Islet of Langerhans (tissue), 1 donor: ENCODE measurements around the gene C11orf16.

Experiments used
- FAIRE-seq: peaks from one replicate; lab custom pipeline; 2011; peaks lifted over from hg19 to GRCh38; lab: Jason Lieb, UNC

C11orf16 gene, protein sequence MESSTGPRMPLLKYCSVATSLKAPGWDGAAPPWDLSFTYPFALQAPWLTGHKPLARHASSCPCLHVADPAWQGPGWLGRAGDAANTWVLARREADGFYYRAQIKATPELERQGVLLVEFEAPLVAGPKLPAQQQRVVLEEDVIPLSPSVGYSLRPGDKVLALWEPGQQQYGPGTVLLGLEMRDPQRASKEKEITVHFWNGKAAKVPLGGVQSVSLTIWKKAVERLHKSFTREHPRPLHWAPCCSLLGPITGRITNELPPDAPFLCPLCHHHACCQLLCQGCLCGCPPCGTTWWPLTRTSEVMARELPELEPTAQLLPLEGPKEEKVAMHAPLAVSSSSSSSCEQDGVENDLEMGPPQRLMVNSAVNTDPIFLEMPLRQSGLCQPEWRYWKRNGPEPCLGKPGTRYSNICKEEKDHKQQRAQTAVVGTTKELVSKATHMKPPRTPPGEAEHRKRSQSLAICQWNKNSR

DNA sequence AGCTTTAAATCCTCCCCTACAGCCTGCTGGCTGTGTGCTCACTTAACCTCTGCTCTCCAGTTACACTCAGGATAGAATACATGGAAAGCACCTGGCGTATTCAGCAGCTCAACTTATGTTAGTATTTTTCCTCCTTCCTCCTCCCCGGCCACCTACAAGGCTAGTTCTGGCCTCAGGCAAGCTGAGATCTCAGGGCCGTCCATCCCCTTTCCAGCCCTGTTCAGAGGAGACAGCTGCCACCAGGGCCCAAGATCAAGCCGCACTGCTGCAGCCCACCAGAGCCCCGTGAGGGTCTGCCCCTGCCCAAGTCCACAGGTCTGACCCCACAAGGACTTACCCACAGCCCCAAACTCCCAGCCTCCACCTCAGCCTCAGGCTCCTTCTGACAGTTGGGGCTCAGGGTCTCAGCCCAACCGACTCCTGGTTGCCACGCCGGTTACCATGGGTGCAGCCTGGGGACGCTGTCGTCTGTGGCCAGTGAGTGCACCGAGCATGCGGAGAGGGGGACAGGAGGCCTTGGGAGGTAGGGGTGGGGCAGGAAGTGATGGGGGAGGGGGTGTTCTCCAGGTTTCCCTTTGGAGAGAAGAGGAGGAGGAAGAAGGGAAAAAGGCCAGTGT, at the start of gene C11orf16:
C11orf16 (minus strand) TSS at position 384 of the 617 bp plus-strand sequence. CDS start 639 bp downstream, outside the sequence.
- no peak for FAIRE-seq

DNA sequence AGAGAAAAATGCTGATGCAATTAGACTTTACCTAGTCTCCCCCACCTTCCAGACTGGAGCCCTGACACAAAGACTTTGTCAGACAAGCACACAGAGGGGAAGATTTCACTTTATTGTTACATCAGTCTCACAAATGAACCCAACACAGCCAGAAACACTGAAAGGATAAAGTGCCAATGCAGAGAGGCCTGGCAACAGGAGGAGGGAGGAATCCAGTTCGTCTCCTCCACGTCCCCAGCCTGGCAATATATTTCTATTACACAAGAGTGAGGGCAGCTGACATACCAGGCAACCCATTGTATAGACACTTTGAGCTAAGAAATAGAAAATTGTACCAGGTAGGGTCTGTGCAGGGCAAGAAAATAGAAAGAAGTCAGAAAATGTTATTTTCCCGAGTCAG, 47.7 kb upstream of the C11orf16 start:
- FAIRE-seq, result no peak

DNA sequence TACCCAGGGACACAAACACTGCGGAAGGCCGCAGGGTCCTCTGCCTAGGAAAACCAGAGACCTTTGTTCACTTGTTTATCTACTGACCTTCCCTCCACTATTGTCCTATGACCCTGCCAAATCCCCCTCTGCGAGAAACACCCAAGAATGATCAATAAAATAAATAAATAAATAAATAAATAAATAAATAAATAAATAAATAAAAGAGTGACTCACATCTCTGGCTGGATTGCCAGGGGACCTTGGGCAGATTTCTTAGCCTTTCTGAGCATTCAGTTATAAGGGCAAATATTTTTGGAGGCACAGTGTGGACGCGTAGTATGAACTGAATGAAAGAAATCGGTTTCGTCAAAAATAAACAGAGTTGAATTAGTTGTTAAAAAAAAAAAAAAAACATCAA, 46.6 kb upstream of the C11orf16 start:
- peak; percentile 66 for FAIRE-seq

GRCh38 chr11:8973121-8973520, 40.4 kb upstream of the C11orf16 start:
- no peak for FAIRE-seq

DNA sequence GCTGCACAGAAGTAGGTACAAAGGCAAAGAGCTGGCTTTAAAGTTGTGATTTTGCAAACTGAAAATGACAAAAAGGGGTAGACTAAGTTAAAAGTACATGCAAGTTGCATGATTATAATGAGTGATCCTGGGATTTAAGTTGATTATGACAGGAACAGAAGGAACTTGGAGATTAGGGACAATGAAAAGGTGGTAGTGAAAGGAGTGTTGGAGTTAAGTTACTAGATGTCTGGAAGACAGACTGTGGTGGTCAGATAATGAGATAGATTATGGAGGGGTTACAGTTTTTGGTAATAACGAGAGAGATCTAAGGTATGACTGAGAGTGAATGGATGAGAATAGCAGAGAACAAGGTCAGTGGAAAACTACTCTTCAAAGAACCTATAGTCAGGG, 39.2 kb upstream of the C11orf16 start:
- FAIRE-seq, result no peak

- FAIRE-seq, result no peak
Observed at GRCh38 chr11:8971196-8971923, 38.6 kb upstream of the C11orf16 start.

GRCh38 chr11:8967184-8967583, 34.4 kb upstream of the C11orf16 start:
- FAIRE-seq, result no peak

GRCh38 chr11:8964324-8965320, 31.9 kb upstream of the C11orf16 start, which contains the start of gene TMEM9B:
Gene TMEM9B (minus strand): TSS chr11:8964442. CDS start chr11:8964313, 129 bp downstream.
- FAIRE-seq, result no peak

DNA sequence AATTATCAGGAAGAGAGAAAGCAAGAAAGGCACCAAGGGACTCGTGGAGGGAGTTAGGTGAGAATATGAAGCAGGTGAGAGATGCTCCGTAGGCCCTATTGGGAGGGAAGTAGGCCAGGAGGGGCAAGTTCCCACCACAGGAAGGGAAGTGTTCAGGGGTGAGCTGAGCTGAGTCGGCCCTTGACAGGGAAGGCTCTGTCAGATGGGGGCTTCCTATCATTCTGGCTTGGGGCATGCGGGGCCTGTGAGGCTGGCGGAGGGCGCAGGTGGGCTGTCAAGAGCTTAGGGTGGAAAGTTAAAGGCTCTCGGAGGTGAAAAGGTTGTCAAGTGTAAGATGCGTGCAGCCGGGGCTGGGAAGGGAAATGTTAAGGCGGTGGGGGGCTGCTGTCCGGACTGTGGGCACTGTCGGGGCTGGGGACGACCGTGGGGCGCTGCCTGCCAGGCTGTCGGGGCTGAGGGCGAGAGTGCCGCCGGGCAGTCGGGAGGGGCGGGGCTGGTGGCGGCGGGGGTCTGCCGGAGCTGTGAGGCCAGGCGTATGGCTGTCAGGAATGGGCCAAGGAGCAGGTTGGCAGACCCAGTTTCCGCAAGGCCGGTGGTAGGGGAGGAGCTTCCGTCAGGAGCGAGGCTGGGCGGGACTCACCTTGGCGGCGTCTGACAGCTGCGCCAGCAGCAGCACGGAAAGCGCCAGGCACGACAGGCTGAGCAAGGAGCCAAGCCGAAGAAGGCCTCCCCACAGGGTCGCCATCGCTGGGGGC, 31.0 kb upstream of the C11orf16 start:
- FAIRE-seq, result no peak

DNA sequence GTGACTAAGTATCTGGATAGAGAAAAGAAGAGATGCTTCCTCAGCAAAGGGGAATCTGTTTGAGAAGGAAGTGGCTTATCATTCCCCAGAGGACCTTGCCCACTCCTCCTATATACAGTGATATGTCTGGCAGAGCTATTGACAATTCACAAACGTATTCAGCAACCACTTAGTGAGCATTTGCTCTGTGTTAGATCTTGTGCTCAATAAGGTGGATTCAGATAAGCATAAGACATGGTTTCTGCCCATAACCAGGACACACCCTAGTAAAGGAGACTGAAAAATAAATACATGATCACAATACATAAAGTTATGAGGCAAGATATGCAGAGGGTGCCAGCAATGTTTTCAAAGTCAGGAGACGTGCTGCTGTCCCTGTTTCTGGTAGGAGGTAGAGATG, 30.1 kb upstream of the C11orf16 start:
- FAIRE-seq, result no peak

DNA sequence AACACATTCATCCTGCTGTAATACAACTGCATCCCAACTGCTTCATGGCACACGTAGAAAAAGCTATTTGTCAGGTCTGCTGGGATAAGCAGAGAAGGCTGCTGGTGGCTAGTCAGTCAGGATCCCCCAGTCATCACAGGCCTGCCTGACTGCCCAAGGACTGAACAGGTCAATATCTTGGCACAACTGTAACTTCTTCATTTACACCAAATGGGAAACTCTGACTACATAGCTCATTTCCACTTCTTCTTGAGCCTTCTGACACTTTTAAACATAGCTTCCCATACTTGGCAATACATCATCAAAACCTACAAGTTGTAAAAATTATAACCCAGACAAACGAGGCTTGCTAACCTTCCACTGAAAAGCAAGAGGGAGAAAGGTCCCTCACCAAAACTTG, 28.7 kb upstream of the C11orf16 start:
- FAIRE-seq, result no peak

GRCh38 chr11:8959546-8960166, 26.9 kb upstream of the C11orf16 start:
- peak; percentile 89 for FAIRE-seq

GRCh38 chr11:8956860-8957259, 24.1 kb upstream of the C11orf16 start:
- no peak for FAIRE-seq

- FAIRE-seq, result no peak
Observed at GRCh38 chr11:8948886-8949285, 16.1 kb upstream of the C11orf16 start.

DNA sequence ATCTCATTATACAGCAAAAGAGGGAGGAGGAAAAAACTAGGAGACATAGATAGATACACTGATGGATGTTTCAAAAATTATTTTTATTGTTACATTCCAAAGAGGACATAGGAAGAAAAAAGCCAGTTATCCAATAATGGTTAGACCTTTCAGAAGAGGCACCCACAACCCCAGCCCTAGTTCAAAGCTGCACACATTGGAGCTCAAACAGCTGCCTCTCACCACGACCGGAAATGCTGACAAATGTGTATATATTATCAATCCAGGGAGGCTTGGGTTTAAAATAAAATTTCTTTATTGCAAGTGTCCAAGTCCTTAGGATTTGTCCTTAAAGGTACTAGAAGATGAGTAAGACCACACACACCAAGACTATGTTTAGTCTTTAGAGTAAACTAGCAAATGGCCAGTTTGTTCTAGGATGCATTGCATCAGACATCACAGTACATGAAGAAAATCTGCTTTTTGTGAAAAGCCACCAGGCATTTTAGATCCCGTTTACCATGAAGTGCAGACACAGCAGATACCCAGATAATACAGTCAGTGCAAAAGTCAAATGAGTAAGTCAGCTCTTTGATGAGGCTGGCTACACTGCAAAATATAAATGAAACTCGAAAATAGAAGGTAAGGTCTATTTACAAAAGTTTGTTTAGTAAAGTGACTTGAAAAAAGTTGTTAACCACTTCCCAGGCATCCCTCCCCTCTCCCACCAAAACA, 14.6 kb upstream of the C11orf16 start:
- no peak for FAIRE-seq

- FAIRE-seq, result no peak
Observed at GRCh38 chr11:8942518-8943066, 9.8 kb upstream of the C11orf16 start, which contains the start of gene ASCL3. Gene ASCL3 (minus strand): TSS chr11:8943016. CDS start chr11:8938161, 4,855 bp downstream.

DNA sequence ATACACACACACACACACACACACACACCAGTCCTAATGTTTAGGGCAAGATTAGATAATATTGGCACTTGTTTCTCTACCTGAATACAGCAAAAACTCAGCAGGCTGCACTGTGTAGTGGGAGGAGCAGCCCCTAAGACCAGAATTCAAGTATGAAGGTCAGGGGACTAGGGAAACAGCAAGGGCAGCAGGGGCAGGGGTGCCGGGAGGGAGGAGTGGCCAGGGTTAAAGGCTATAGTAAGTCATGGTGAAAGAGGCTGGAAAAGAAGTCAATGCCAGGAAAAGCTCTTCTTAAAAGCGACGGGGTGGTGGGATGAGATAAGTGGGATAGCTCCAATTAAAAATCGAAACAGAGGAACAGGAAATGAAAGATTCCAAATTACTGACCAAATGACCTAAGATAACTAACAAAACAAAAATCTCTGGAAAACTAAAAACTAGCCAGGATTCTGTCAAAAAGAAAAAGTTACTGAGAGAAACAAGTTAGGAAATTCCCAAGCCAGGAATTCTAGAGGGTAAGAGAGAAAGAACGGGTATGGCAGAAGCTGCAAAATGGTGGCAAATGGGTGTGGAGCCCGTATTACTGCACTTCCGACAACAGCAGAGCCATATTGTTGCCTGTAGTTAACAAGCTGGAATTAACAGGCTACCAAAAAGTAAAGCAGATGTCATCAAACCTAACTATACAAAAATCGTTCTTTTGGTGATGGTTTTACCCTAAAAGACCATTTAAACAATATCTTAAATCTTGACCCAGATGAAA, 8.8 kb upstream of the C11orf16 start:
- no peak for FAIRE-seq

- no peak for FAIRE-seq
Observed at GRCh38 chr11:8937659-8938058, 4.9 kb upstream of the C11orf16 start.

GRCh38 chr11:8937159-8937558, 4.4 kb upstream of the C11orf16 start:
- no peak for FAIRE-seq
